ENCODE data around the gene ANKFY1.

The ANKFY1 gene

DNA sequence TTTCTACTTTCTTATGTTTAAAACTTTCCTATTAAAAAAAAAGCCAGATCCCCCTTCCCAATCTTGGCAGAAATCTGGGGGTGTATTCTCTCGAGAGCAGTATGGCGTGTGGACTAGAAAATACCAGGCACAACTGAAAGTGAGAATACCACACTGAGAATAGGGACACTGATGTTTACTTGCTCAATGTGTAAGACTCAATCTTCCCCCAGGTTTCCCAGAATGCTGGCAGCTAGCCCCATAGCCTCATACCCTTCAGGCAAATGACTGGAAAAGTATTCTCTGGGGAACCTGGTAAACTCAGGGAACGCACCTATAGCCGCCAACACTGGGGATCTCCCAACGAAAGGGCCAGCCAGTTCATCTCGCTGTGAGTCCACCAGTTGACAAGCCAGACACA is 136.2 kb downstream of the ANKFY1 start:
- no peak for DNase-seq (ENCODE audit: low read depth in 2 of 2, low spot score in 1 of 2)

DNA sequence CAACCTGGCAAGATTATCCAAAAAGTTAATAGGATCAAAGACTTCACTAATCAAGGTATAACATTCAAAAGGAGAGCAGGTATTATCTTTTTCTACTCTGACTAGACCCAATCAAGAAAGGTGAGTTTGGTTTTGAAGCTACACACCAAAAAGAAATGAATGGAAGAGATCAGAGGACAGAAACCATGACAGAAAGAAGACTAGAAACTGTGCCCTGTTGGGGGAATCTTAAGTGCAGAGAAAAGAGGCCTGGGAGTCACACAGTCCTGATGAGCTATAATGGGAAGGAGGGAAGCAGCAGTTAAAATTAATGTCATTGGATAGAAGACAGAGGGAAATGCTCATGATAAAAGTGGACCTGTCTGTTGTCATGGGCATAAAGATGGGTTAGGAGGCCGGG is 138.2 kb downstream of the ANKFY1 start:
- no peak for DNase-seq (ENCODE audit: low read depth in 2 of 2, low spot score in 1 of 2)

DNA sequence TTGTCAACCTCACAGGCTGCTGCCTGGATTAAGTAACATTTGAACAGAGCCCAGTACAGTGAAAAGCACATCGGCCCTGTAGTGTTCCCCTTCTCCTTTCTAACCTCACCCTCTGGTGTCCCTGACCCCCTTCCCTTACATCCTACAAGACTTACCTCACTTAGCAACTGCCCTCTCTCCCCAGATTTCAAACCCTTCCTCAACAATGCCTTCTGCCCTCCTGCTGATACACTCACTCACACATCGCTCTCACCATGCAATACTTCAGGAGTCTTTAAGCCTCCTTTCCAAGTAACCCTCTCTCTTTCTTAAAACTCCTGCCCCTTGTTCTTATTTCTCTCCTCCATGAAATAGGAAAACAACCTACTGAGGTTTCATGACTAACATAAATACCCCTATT is 138.8 kb downstream of the ANKFY1 start:
- DNase-seq (ENCODE audit: low read depth in 2 of 2, low spot score in 1 of 2): no peak

DNA sequence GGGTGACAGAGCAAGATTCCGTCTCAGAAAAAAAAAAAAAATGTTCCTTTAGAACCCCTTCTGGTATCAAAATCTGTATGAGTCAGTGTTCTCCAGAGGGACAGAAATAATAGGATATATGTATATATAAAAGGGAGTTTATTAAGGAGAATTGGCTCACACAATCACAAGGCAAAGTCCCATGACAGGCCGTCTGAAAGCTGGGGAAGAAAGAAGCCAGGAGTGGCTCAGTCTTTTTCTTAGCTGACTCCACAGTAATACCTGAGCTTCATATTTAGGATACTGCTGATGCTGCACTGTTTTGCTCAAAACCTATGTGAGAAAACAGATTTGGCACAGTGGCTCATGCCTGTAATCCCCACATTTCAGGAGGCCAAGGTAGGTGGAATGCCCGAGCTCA is 143.4 kb downstream of the ANKFY1 start:
- no peak for DNase-seq (ENCODE audit: low read depth in 2 of 2, low spot score in 1 of 2)

DNA sequence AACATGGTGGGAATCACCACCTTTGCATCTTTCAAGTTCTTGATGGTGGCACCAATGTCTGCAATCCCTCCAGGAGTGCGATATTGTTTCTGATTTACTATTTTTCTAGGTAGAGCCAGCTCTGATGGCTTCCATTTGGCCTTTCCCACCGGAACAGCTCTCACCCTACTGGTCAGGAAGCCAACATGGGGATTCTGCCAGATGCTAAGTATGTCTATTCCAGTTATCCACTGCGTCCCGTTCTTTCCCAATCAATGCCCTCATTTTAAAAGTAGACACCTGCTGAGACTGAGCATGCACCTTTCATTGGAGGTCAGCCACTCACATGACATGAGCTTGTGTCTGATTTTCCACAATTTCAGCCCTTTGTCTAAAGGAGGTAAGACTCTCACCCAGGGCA is 144.5 kb downstream of the ANKFY1 start:
- DNase-seq (ENCODE audit: low read depth in 2 of 2, low spot score in 1 of 2): no peak

DNA sequence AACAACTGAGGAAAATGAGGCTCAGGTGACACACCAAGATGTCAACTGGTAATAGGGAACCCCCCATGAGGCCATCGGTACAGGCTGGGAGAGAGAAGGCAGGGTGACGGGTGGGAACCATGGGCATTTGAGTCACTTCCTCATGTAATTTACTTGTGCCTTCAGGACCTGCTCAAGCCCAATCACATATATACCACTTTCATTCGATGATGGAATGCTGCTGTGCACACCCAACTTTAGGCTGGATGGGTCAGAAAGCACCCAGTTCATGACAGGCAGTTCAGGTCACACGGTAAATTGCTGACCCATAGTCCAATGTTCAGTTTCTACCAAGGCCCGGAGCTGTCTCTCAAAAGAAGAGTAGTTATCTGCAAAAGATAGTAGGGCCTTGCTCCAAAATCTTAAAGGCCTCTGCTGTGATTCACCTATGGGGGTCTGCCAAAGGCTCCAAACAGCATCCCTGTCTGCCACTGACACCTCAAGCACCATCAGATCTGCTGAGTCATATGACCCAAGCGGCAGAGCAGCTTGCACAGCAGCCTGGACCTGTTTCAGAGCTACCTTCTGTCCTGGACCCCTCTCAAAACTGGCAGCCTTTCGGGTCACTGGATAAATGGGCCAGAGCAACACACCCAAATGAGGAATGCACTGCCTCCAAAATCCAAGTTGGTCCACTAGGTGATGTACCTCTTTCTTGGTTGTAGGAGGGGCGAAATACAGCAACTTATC is 145.6 kb downstream of the ANKFY1 start:
- DNase-seq (ENCODE audit: low read depth in 2 of 2, low spot score in 1 of 2): no peak

DNA sequence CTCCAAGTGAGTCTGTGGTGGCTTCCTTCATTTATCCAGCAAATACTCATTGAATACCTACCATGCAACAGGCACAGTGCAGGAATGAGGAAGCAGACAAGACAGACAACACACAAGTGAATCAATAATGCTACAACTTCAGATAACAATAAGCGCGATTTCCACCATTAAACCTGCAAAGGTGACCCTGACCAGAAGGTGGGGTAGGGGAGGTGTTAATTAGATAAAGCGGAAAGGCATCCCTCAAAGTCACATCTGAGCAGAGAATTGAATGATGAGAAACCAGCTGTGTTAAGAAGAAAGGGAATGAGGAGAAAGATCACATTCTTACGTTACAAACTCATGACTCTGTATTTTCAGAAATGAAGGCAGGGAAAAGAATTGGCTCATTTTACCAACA is 147.3 kb downstream of the ANKFY1 start:
- no peak for DNase-seq (ENCODE audit: low read depth in 2 of 2, low spot score in 1 of 2)
